HG02981 (cell line): Measurements from ENCODE around the gene DTX2.
A peak's percentile ranks its signal among the peaks of the same experiment; 100 is the strongest.
"Not testable (repeated sequence)": the region's sequence is repeated elsewhere in the genome, so short reads cannot be mapped to it uniquely, and the experiment has no call there.

Experiments
- ATAC-seq: cut with Tn5 transposase; IDR thresholded peaks from one replicate; pipeline ENCODE4 v1.9.1; 2021; ENCODE audit warnings: mild to moderate bottlenecking, moderate library complexity; ENCODE audit not compliant: unreplicated experiment

Gene DTX2

DNA sequence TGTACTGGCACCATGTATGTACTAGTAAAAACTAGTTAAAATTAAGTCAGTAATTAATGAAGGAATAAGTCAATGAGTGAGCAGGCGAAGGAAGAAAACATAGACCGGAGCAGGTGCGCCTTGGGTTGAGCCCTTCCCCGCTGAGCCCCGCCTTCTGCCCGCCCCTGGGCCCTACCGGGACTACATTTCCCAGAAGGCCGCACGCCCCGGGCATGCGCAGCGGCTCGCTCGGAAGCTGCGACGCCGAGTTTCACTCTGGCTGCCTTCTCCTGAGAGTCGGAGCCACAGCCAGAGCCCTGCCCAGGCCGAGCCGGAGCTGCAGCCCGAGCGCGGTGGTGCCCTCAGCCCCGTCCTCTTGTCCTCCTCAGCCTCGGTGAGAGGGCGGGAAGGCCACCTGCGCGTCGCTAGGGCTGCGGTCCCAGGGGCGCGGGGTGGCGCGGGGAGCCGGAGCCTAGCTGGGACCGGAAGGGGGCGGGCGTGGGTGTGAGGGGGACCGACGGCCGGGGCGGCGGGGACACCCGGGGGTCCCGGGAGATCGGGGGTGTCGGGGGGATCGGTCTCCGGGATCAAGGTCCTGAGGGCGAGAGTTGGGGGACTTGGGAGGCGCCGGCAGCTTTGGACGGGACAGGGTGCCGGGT is at the start of gene DTX2:
Gene DTX2, plus strand, starts transcription at position 246 of the 638 bp plus-strand sequence. CDS start 18,801 bp downstream, outside the sequence.
- ATAC-seq, result peak; percentile 98

DNA sequence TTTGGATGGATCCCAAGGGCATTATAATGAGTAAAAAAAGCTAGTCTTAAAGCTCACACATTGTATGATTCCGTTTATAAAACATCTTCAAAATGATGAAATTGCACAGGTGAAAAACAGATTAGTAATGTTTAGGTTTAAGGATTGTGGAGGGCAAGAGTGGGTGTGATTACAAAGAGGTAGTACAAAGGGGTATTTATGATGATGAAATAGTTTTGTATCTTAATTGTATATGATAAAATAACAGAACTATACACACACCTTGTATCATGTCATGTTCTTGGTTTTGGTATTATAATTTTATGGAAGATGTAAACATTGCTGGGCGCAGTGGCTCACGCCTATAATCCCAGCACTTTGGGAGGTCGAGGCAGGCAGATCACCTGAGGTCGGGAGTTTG is 49.3 kb upstream of the DTX2 start:
- no peak for ATAC-seq

DNA sequence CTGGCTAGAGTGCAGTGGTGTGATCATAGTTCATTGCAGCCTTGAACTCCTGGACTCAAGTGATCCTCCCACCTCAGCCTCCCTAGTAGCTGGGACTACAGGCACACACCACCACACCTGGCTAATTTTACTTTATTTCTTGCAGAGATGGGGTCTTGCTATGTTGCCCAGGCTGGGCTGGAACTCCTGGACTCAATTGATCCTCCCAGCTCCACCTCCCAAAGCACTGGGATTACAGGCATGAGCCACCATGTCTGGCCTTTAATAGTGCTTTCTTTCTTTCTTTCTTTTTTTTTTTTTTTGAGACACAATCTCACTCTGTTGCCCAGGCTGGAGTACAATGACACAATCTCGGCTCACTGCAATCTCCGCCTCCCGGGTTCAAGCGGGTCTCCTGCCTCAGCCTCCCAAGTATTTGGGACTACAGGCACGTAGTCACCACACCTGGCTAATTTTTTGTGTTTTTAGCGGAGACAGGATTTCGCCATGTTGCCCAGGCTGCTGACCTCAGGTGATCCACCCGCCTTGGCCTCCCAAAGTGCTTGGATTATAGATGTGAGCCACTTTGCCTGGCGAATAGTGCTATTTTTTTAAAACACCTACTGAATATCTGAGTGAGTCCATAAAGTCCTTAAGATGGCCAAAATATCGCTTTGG is 43.7 kb upstream of the DTX2 start:
- not testable (repeated sequence) for ATAC-seq

DNA sequence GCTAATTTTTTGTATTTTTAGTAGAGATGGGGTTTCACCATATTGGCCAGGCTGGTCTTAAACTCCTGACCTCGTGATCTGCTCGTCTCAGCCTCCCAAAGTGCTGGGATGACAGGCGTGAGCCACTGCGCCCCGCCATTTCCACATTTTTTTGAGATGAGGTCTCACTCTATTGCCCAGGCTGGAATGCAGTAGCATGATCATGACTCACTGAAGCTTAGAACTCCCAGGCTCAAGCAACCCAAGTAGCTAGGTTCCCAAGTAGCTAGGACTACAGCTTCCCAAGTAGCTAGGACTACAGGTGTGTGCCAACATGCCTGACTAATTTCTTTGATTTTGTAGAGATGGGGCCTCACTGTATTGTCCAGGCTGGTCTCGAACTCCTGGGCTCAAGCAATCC is 40.4 kb upstream of the DTX2 start:
- ATAC-seq, result not testable (repeated sequence)

DNA sequence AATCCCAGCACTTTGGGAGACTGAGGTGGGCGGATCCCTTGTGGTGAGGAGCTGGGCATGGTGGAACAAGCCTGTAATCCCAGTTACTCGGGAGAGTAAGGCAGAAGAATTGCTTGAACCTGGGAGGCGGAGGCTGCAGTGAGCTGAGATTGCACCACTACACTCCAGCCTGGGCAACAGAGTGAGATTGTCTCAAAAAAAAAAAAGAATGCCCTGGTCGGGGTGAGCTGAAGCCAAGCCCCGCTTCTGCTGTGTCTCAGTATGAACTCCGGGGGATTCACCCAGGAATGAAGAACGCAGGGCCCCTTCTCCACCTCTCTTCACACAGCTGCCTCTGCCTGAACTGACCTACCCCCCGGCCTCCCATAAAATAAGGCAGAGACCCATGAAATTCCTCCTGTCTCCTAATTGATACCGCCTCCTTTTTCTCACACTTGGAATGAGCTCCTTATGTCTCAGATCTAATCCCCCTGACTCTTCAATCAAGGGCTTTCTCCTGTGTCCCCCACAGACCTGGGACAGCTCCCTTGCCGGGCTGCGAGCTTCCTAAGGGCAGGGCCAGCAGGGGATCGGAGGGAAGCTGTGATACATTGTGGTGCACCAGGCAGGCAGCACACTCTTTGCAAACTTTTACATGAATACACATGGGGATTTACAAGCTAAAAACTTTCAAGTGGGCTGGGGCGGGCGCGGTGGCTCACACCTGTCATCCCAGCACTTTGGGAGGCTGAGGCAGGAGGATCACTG is 37.7 kb upstream of the DTX2 start:
- ATAC-seq, result no peak

DNA sequence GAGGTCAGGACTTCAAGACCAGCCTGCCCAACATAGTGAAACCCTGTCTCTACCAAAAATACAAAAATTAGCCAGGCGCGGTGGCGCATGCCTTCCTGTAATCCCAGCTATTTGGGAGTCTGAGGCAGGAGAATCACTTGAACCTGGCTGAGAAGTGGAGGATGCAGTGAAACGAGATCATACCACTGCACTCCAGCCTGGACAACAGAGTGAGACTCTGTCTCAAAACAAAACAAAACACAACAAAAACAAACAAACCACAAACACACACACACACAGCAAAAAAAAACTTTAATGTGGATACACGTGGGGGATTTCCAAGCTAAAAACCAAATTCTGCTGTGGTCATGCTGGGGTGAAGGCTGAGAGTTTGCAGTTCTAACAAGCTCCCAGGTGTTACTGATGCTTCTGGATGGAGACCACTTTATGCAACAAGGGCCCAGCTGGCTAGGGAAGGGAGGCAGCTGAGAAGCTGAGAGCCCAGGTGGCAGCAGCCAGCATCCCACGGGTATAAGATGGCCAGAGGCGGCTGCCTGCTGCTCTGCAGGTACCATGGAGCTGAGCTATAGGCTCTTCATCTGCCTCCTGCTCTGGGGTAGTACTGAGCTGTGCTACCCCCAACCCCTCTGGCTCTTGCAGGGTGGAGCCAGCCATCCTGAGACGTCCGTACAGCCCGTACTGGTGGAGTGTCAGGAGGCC is 36.9 kb upstream of the DTX2 start, which contains the start of gene ZP3:
Gene ZP3, plus strand, starts transcription at position 538 of the 699 bp plus-strand sequence. Its CDS starts 15 bp downstream, at position 553.
- ATAC-seq, result no peak

DNA sequence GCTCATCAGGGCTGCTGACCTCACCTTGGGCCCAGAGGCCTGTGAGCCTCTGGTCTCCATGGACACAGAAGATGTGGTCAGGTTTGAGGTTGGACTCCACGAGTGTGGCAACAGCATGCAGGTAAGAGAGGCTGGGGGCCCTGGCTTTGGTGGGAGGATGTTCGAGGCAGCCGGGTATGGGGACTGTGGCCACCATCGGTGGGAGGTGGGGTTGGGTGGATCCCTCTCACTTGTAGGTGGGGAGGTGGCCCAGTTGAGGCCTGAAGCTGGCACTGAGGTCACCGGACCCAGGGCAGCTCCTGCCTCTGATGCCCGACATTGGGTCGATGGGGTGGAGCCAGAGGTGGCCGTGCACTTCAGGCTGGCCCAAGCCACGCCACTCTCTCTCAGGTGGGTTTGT is 36.4 kb upstream of the DTX2 start:
- ATAC-seq, result no peak

DNA sequence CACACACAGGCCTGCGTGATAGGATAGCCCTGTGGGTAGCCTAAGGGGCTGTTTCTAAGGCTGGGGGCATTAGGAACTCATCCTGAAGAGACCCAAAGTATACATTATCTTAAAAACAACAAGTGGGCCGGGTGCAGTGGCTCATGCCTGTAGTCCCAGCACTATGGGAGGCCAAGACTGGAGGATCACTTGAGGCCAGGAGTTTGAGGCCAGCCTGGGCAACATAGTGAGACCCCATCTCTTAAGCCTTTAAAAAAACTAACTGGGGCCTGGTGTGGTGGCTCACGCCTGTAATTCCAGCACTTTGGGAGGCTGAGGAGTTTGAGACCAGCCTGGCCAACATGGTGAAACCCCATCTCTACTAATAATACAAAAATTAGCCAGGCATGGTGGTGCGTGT is 36.0 kb upstream of the DTX2 start:
- not testable (repeated sequence) for ATAC-seq

DNA sequence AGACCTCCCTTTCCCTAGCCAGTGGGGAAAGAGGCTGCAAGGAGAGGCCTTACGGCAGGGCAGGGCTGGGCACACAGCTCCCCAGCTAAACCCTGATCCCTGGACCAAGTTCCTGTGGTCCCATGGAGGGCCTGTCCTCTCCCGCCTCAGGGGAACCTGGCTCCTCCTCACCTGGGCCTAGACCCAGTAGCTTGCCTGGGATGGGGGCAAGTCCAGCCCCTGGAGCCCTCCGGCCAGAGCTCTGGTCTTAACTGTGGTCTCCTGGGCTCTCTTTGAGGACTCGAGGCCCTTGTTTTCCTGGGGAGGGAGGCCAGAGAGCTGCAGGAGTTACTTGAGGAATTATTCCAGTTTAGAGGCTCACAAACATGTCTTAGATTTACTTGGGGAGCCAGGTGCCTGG is 35.3 kb upstream of the DTX2 start:
- no peak for ATAC-seq

DNA sequence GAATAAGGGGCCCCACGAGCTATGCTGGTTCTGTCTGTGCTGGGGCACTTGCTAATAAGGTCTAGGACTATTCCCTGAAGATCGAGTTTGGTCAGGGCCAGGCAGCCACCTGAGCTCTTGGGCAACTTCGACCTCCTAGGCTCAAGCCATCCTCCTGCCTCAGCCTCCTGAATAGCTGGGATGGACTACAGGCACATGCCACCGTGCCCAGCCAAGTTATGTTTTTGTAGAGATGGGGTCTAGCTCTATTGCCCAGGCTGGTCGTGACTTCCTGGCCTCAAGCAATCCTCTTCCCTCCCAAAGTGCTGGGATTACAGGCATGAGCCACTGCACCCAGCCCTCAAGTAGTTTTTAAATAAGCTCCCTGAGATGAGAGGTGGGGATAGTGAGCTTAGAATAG is 33.9 kb upstream of the DTX2 start:
- ATAC-seq, result no peak

DNA sequence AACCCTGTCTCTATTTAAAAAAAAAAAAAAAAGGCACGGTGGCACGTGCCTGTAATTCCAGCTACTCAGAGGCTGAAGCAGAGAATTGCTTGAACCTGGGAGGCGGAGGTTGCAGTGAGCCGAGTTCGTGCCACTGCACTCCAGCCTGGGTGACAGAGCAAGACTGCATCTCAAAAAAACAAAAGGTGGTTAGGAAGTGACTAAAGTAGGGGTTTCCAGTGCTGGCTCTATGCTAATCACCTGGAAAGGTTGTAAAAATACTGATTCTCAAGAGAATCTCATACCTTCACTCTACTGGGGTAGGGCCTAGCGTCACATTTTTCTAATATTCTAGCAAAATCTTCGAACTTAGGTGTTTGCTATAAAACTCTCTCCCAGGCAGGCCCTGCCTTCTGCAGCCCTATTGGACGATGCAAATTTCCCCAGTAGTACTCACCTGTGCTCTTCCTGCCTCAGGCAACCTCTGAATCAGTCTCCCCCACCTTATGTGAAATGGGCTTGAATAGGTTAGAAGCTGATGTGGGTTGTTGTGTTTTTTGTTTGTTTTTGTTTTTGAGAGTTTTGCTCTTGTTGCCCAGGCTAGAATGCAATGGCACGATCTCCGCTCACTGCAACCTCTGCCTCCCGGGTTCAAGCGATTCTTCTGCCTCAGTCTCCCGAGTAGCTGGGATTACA is 33.2 kb upstream of the DTX2 start:
- no peak for ATAC-seq

DNA sequence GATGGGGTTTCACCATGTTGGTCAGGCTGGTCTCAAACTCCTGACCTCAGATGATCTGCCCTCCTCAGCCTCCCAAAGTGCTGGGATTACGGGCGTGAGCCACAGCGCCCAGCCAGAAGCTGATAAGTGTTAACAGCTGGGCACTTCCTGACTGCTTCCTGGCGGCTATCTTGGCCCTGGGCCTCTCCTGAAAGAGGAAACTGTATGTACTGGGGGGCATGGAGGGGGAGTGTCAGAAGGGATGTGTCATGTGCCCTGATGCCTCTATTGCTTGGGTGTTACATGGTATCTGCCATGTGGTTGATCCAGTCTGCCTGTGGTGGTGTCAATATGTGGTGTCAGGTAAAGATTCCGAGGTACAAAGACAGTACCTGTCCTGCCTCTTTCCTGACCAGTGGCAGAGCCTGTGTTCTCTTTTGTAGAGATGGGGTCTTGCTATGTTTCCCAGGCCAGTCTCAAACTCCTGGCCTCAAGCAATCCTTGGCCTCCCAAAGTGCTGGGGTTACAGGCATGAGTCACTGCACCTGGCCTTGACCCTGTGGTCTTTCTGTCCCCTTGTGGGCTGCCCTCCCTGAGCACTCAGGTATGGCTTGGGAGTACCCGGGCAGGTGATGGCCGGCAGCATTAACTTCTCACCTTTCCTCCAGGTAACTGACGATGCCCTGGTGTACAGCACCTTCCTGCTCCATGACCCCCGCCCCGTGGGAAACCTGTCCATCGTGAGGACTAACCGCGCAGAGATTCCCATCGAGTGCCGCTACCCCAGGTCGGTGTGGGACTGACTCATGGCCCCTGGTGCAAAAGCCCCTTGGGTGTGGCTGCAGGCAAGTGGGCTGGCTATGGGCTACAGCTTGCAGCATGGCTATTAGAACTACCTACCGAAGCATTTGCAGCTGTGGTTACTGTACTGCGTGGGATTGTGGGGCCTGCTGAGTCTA is 32.4 kb upstream of the DTX2 start:
- no peak for ATAC-seq

DNA sequence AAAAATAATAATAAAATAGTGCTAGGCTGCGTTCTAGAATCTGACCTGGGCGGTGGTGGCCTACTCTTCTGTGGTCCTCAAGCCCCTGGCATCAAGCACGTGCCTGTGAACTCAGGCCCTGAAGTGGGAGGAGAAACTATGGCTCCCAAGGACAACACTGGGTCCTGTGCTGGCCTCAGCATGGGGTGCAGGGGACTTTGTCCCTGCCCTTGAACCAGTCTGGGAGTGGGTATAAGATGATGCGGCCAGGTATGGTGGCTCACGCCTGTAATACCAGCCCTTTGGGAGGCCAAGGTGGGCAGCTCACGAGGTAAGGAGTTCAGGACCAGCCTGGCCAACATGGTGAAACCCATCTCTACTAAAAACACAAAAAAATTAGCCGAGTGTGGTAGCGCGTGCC is 31.3 kb upstream of the DTX2 start:
- no peak for ATAC-seq

DNA sequence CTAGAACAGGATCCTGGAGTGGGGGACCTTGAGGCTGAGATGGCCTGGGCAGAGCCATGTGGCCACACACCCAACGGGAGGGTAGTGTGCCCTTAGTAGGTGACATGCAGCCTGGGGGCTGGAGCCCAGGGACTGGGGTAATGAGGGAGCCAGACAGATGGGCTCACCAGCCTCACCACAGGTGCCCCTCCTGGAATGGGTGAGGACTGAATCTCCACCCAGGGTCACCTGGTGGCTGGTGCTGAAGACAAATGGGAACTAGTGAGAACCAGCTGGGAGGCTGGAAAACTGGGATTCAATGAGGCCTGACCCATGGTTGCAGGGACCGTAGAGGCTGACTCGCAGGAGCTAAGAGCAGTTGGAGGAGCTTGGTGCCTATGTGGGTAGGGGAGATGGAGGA is 30.7 kb upstream of the DTX2 start:
- no peak for ATAC-seq

DNA sequence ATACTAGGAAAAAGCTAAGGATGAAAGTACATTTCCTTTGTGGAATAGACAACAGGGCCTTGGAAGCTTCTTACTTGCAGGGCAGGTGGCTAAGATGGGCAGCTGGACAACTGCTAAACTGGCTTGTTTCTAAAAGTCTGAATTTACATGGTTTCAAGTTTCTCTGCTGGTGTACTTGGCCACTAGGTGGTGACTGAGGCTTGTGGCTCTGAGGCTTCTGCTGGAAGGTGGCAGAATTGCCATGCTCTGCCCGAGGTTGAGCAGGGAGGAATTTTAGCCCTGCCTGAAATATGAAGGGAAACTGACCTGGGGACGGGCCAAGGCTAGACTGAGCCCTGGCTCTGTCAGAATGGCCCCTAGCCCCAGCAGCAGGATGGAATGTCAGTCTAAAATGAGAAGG is 23.6 kb upstream of the DTX2 start:
- peak; percentile 77 for ATAC-seq

DNA sequence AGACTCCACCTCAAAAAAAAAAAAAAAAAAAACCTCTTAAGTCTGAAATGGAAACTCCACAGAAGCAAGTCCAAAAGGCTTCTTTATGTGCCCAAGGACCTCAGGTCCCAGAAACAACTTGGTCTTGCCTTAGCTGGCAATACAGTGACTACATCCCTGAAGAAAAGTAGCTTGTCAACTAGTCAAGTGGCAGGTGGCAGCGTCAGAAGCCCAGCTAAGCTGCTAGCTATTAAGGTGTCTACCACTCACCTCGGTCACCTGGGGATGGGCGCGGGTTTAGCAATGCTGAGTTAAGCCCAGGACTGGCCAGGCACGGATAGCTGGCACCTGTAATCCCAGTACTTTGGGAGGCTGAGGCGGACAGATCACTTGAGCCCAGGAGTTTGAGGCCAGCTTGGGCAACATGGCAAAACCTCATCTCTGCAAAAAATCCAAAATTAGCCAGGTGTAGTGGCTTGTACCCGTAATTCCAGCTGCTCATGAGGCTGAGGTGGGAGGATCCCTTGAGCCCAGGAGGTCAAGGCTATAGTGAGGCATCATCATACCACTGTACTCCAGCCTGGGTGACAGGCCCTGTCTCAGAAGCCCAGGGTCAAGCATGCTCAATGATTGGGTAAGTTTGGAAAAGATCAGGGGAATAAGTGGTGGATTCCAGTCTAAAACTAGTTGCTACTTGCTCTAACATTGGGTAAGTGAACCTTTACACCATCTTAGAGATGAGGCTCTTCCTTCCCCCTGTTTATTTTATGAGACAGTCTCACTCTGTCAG is 22.2 kb upstream of the DTX2 start:
- not testable (repeated sequence) for ATAC-seq

DNA sequence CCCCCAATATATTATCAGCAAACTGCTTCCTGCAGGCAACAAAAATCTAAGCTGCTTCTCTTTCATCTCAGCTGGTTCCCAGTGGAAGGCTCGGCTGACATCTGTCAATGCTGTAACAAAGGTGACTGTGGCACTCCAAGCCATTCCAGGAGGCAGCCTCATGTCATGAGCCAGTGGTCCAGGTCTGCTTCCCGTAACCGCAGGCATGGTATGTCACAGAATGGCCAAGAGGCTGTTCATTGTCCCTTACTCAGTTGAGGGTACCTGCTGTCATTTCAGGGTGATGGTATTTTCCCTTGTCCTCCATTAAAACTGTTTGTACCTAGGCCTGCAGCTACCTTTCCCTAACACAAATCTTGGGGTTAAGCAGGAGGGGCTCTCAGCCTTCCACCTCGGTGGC is 21.1 kb upstream of the DTX2 start:
- ATAC-seq, result not testable (repeated sequence)

DNA sequence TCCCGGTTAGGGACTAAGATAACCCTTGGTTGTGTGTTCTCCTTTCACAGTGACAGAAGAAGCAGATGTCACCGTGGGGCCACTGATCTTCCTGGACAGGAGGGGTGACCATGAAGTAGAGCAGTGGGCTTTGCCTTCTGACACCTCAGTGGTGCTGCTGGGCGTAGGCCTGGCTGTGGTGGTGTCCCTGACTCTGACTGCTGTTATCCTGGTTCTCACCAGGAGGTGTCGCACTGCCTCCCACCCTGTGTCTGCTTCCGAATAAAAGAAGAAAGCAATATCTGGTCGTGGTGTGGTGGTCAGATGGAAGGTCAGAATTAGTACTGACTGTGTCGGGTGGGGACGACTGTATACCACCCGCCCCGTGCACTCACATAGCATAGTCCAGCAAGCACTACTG is 19.7 kb upstream of the DTX2 start:
- peak; percentile 39 for ATAC-seq
